ENCODE measurements around the gene TM9SF4. TPM values are rescaled to one million over a fixed set of nuclear protein-coding genes. Genes with fewer than 3 reads are reported as not detected.

TM9SF4 gene
- polyA plus RNA-seq, 1 donor (not counting 4 experiments of a cell fraction or from before 2014, with no cell fraction given), result 49.4 TPM

DNA sequence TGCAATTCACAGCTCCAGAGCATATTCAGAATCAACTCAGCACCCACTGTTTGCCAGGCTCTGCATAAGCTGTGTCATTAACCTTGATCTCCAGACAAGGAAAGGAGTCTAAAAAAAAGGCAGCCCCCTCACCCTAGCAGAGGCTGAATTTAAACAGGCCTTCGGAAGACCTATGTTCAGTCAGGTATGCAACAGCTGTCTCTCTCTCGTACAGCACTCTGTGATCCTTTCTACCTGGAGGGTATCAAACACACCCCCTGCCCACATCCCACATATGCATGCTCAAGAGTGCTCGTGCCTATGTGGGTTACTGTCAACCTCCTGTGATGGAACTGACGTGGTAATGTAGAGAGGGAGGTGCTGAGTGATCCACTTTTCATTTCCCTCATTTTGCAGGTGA lies 89.5 kb downstream of the TM9SF4 start:
- H3K36me3 ChIP-seq (ENCODE audit: control insufficient read depth in 2 of 2, extremely low read depth in 1 of 2, insufficient read depth in 2 of 2, low read length in 2 of 2), result peaks cover 39 to 50% of the 10 kb centered on the region in 2 experiments
- H3K9me1 ChIP-seq (ENCODE audit: control insufficient read depth, extremely low read depth, insufficient read depth, low read length), result no peaks in the 10 kb centered on the region
- no peak for FAIRE-seq
- no peak overlapping the region for H3K27ac ChIP-seq (ENCODE audit: control insufficient read depth, insufficient read depth, low read length)
- TF ChIP-seq, protein P1, sequence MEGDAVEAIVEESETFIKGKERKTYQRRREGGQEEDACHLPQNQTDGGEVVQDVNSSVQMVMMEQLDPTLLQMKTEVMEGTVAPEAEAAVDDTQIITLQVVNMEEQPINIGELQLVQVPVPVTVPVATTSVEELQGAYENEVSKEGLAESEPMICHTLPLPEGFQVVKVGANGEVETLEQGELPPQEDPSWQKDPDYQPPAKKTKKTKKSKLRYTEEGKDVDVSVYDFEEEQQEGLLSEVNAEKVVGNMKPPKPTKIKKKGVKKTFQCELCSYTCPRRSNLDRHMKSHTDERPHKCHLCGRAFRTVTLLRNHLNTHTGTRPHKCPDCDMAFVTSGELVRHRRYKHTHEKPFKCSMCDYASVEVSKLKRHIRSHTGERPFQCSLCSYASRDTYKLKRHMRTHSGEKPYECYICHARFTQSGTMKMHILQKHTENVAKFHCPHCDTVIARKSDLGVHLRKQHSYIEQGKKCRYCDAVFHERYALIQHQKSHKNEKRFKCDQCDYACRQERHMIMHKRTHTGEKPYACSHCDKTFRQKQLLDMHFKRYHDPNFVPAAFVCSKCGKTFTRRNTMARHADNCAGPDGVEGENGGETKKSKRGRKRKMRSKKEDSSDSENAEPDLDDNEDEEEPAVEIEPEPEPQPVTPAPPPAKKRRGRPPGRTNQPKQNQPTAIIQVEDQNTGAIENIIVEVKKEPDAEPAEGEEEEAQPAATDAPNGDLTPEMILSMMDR (optimal IDR thresholded peaks at IDR 0.05 in 1 of 3, IDR thresholded peaks at IDR 0.05 in 1 of 3, conservative IDR thresholded peaks at IDR 0.05 in 1 of 3; ENCODE audit: extremely low read depth in 1 of 3, insufficient read depth in 2 of 3, low read length in 3 of 3), result no peak
- no peak for TF ChIP-seq EZH2 (IDR thresholded peaks at IDR 0.05; ENCODE audit: low read length)
- H2AFZ ChIP-seq (ENCODE audit: control insufficient read depth, low read length), result no peak overlapping the region
- H3K4me1 ChIP-seq (ENCODE audit: control insufficient read depth, extremely low read depth, insufficient read depth, low read length), result peaks cover 25% of the 10 kb centered on the region
- no peak overlapping the region for H3K4me2 ChIP-seq (ENCODE audit: control insufficient read depth, extremely low read depth, insufficient read depth, low read depth, low read length)
- dilution Hi-C loops (cut with MboI; ENCODE audit: extremely low pct_ligation_motif_present, low sequenced_read_pairs), result no loop called here
- peaks cover 8% of the 10 kb centered on the region for H4K20me1 ChIP-seq (ENCODE audit: control insufficient read depth, extremely low read depth, insufficient read depth, low read length)
- H3K9ac ChIP-seq (ENCODE audit: control insufficient read depth, extremely low read depth, insufficient read depth, low read length), result no peak overlapping the region
- DNase-seq (ENCODE audit: low read depth, low spot score), result no peak
- no peak overlapping the region for H3K4me3 ChIP-seq (ENCODE audit: control insufficient read depth in 2 of 3, extremely low read depth in 1 of 3, insufficient read depth in 2 of 3, low read depth in 1 of 3, low read length in 3 of 3)
- no peaks in the 10 kb centered on the region for H3K9me3 ChIP-seq (ENCODE audit: control insufficient read depth, low read depth, low read length)
- peaks cover 51% of the 10 kb centered on the region for H3K79me2 ChIP-seq (ENCODE audit: control insufficient read depth, insufficient read depth, low read length)
- H3K27me3 ChIP-seq (ENCODE audit: control insufficient read depth, extremely low read depth, insufficient read depth, low read length), result no peaks in the 10 kb centered on the region

DNA sequence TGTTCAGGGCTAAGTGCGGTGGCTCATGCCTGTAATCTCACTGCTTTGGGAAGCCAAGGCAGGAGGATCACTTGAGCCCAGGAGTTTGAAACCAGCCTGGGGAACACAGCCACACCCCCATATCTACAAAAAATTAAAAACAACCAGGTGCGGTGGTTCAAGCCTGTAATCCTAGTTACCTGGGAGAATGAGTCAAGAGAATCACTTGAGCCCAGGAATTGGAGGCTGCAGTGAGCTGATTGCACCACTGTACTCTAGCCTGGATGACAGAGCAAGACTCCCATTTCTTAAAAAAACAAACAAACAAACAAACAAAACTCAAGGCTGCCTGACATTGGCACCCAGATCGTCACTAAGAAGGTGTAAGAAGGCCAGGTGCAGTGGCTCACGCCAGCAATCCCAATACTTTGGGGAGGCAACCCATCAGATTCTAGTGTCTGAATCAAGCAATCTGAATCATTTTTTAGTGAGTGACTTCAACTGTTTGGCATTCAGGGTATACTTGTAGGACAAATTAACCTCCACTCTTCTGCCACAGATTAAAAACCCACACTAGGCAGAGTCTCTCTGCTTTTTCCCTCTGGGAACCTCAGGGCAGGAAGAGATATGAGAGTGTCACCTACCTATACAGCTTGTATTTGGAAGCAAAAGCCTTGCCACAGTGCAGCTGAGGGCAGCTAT lies 91.9 kb downstream of the TM9SF4 start:
- Histone ChIP-seq H3K9me1 (ENCODE audit: control insufficient read depth, extremely low read depth, insufficient read depth, low read length) (no peaks in the 10 kb centered on the region), H3K27ac (ENCODE audit: control insufficient read depth, insufficient read depth, low read length) (peak overlapping the region; percentile 51), H3K9me3 (ENCODE audit: control insufficient read depth, low read depth, low read length) (no peaks in the 10 kb centered on the region), H3K4me1 (ENCODE audit: control insufficient read depth, extremely low read depth, insufficient read depth, low read length) (peaks cover 49% of the 10 kb centered on the region), H3K4me3 (ENCODE audit: control insufficient read depth in 2 of 3, extremely low read depth in 1 of 3, insufficient read depth in 2 of 3, low read depth in 1 of 3, low read length in 3 of 3) (no peak overlapping the region), H3K36me3 (ENCODE audit: control insufficient read depth in 2 of 2, extremely low read depth in 1 of 2, insufficient read depth in 2 of 2, low read length in 2 of 2) (peaks cover 24 to 38% of the 10 kb centered on the region in 2 experiments), H3K79me2 (ENCODE audit: control insufficient read depth, insufficient read depth, low read length) (peaks cover 69% of the 10 kb centered on the region), H2AFZ (ENCODE audit: control insufficient read depth, low read length) (no peak overlapping the region), H3K4me2 (ENCODE audit: control insufficient read depth, extremely low read depth, insufficient read depth, low read depth, low read length) (no peak overlapping the region), H4K20me1 (ENCODE audit: control insufficient read depth, extremely low read depth, insufficient read depth, low read length) (peaks cover 2% of the 10 kb centered on the region), H3K27me3 (ENCODE audit: control insufficient read depth, extremely low read depth, insufficient read depth, low read length) (no peaks in the 10 kb centered on the region), H3K9ac (ENCODE audit: control insufficient read depth, extremely low read depth, insufficient read depth, low read length) (no peak overlapping the region)
- dilution Hi-C loops (cut with MboI; ENCODE audit: extremely low pct_ligation_motif_present, low sequenced_read_pairs), result no loop called here
- DNase-seq (ENCODE audit: low read depth, low spot score), result no peak
- TF ChIP-seq EZH2 (IDR thresholded peaks at IDR 0.05; ENCODE audit: low read length), result no peak
- TF ChIP-seq, protein P1 (optimal IDR thresholded peaks at IDR 0.05 in 1 of 3, IDR thresholded peaks at IDR 0.05 in 1 of 3, conservative IDR thresholded peaks at IDR 0.05 in 1 of 3; ENCODE audit: extremely low read depth in 1 of 3, insufficient read depth in 2 of 3, low read length in 3 of 3), result no peak
- FAIRE-seq, result no peak

All from keratinocyte (primary cell).